Spleen (tissue), 7 donors: ENCODE measurements around the gene PRKACG.

ENCODE experiments used
- CTCF ChIP-seq, 11 experiments: fragments of 200-600 bp in 7 of 11; fragments of 450-650 bp in 4 of 11; sonication (generic) in 4 of 11; IDR thresholded peaks in 8 of 11; conservative IDR thresholded peaks in 3 of 11; 1 replicate in 7 of 11; 2 replicates in 4 of 11; pipeline versions ENCODE4 v1.4.0 to v1.8.0; 2016 to 2021; ENCODE audit warnings: antibody characterized with exemption in 11 of 11, inconsistent platforms in 4 of 11, mild to moderate bottlenecking in 1 of 11
- POLR2A ChIP-seq, 3 donors: fragments of 450-650 bp; IDR thresholded peaks; one replicate each; pipeline ENCODE4 v1.5.1; 2017; ENCODE audit warnings: antibody characterized with exemption in 3 of 3, mild to moderate bottlenecking in 1 of 3
- POLR2AphosphoS5 ChIP-seq, 3 donors: sonication (generic); formaldehyde crosslinking; IDR thresholded peaks; one replicate each; pipeline ENCODE4 v1.5.1; 2017; ENCODE audit warnings: antibody characterized with exemption in 3 of 3
- donor health status: DM: no; HTN: no; CAD: no; lungs with moderate emphysema.
- donor health status: DM: no; HTN: no; CAD: no.
- donor health status: DM: no; HTN: no; CAD: no.

DNA sequence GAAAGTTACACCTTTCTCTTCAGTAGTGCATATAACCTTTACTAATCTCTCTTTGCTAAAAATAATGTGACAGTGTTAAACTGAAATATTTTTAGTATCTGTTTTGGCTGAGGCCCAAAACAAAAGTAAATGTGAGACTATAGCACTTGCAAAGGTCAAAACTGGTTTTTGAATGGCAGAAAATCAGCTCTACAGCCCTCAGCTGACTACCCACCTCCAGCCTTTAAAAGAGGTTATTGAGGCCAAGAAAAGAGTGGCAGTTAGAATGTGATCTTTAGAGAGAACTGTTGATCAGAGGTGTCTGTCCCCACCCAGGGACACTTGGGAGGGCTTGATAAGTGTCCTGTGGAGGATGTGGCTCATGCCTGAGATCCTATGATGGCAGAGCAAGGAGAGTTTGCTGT, 30.9 kb downstream of the PRKACG start:
- no peak for TF ChIP-seq CTCF (IDR thresholded peaks at IDR 0.05 in 8 of 11, conservative IDR thresholded peaks at IDR 0.05 in 3 of 11)
- TF ChIP-seq POLR2A (IDR thresholded peaks at IDR 0.05): no peak
- no peak for TF ChIP-seq POLR2AphosphoS5 (IDR thresholded peaks at IDR 0.05)
